WTC11 (cell line): ENCODE data around the gene C17orf114.

Experiments used
- ATAC-seq: fragments of 200-7000 bp; cut with Tn5 transposase; 2 replicates; pipeline ENCODE4 v1.10.0; 2021; ENCODE audit warnings: mild to moderate bottlenecking, moderate library complexity
- CTCF ChIA-PET: fragments of 300-600 bp; sonication (Branson Sonifier 250); formaldehyde crosslinking; loops from one replicate; lab custom pipeline; 2021; ENCODE audit warnings: antibody characterized with exemption; lab: Charles Lee
- POLR2A ChIA-PET: fragments of 350-600 bp; sonication (Branson Sonifier 250); formaldehyde crosslinking; loops from one replicate; lab custom pipeline; 2021; ENCODE audit warnings: antibody characterized with exemption; lab: Charles Lee
- DNase-seq: peaks from one replicate; pipeline ENCODE4 v3.0.0; 2021; ENCODE audit warnings: low spot score
- H3K27ac Mint-ChIP-seq: 2 replicates; pipeline ENCODE4 v1.8.0; 2021; ENCODE audit warnings: mixed read lengths
- H3K27me3 Mint-ChIP-seq: 2 replicates; pipeline ENCODE4 v1.8.0; 2021; ENCODE audit warnings: low read depth, mild to moderate bottlenecking, moderate library complexity, mixed read lengths
- H3K36me3 Mint-ChIP-seq: 2 replicates; pipeline ENCODE4 v1.8.0; 2021; ENCODE audit warnings: mixed read lengths
- H3K4me1 Mint-ChIP-seq: 2 replicates; pipeline ENCODE4 v1.8.0; 2022; ENCODE audit warnings: mixed read lengths
- H3K4me3 Mint-ChIP-seq: 2 replicates; pipeline ENCODE4 v1.8.0; 2021; ENCODE audit warnings: mild to moderate bottlenecking, moderate library complexity, mixed read lengths
- H3K9me3 Mint-ChIP-seq: 2 replicates; pipeline ENCODE4 v1.8.0; 2021; ENCODE audit warnings: mixed read lengths
- ATF2 ChIP-seq: sonication (generic); formaldehyde crosslinking; IDR thresholded peaks from 2 replicates; pipeline ENCODE4 v1.8.1; 2022; ENCODE audit warnings: low read depth, missing genetic modification reagents, borderline replicate concordance
- ATF6 ChIP-seq: sonication (generic); formaldehyde crosslinking; IDR thresholded peaks from 2 replicates; pipeline ENCODE4 v1.8.1; 2023; ENCODE audit warnings: mild to moderate bottlenecking, missing genetic modification reagents
- CDX4 ChIP-seq: fragments of 250-450 bp; sonication (Bioruptor Pico); IDR thresholded peaks from 2 replicates; pipeline ENCODE4 v1.9.0; 2021; ENCODE audit warnings: moderate library complexity, mild to moderate bottlenecking, inconsistent platforms, borderline replicate concordance
- CTCF ChIP-seq: fragments of 200-600 bp; IDR thresholded peaks from 2 replicates; pipeline ENCODE4 v1.8.0; 2022; ENCODE audit warnings: antibody characterized with exemption
- E2F5 ChIP-seq: sonication (generic); formaldehyde crosslinking; IDR thresholded peaks from 2 replicates; pipeline ENCODE4 v1.8.1; 2022; ENCODE audit warnings: mild to moderate bottlenecking, moderate library complexity, missing genetic modification reagents
- ELF4 ChIP-seq: sonication (generic); formaldehyde crosslinking; IDR thresholded peaks from 2 replicates; pipeline ENCODE4 v1.8.1; 2022; ENCODE audit warnings: low read depth, mild to moderate bottlenecking, moderate library complexity, missing genetic modification reagents
- GRHL2 ChIP-seq: fragments of 250-450 bp; sonication (Bioruptor Pico); IDR thresholded peaks from 2 replicates; pipeline ENCODE4 v1.8.0; 2022; ENCODE audit warnings: mild to moderate bottlenecking, moderate library complexity; ENCODE audit not compliant: insufficient replicate concordance, severe bottlenecking
- HMGXB4 ChIP-seq: sonication (generic); formaldehyde crosslinking; IDR thresholded peaks from 2 replicates; pipeline ENCODE4 v1.8.1; 2023; ENCODE audit warnings: mild to moderate bottlenecking, moderate library complexity, missing genetic modification reagents
- KAT7 ChIP-seq: sonication (generic); formaldehyde crosslinking; IDR thresholded peaks from 2 replicates; pipeline ENCODE4 v1.8.1; 2023; ENCODE audit warnings: missing genetic modification reagents, mild to moderate bottlenecking, borderline replicate concordance
- MLX ChIP-seq: sonication (generic); formaldehyde crosslinking; IDR thresholded peaks from 2 replicates; pipeline ENCODE4 v1.8.1; 2023; ENCODE audit warnings: mild to moderate bottlenecking, missing genetic modification reagents, moderate library complexity
- PREB ChIP-seq: sonication (generic); formaldehyde crosslinking; IDR thresholded peaks from 2 replicates; pipeline ENCODE4 v1.8.1; 2022; ENCODE audit warnings: mild to moderate bottlenecking, missing genetic modification reagents, moderate library complexity, borderline replicate concordance
- PRRX2 ChIP-seq: fragments of 250-450 bp; sonication (Bioruptor Pico); IDR thresholded peaks from 2 replicates; pipeline ENCODE4 v1.8.0; 2021; ENCODE audit warnings: mild to moderate bottlenecking
- RELA ChIP-seq: sonication (generic); formaldehyde crosslinking; IDR thresholded peaks from 2 replicates; pipeline ENCODE4 v1.8.1; 2022; ENCODE audit warnings: missing genetic modification reagents, mild to moderate bottlenecking, borderline replicate concordance
- SMAD3 ChIP-seq: sonication (generic); formaldehyde crosslinking; IDR thresholded peaks from 2 replicates; pipeline ENCODE4 v1.8.0; 2022; ENCODE audit warnings: missing genetic modification reagents, mild to moderate bottlenecking, borderline replicate concordance
- ZNF317 ChIP-seq: sonication (generic); formaldehyde crosslinking; IDR thresholded peaks from 2 replicates; pipeline ENCODE4 v1.8.1; 2023; ENCODE audit warnings: low read depth, mild to moderate bottlenecking, moderate library complexity, missing genetic modification reagents, borderline replicate concordance
- ZNF423 ChIP-seq: fragments of 250-450 bp; sonication (Bioruptor Pico); IDR thresholded peaks from 2 replicates; pipeline ENCODE4 v2.1.2; 2022; ENCODE audit warnings: mild to moderate bottlenecking, moderate library complexity
- ZNF671 ChIP-seq: fragments of 250-450 bp; sonication (Bioruptor Pico); IDR thresholded peaks from 2 replicates; pipeline ENCODE4 v1.8.0; 2021; ENCODE audit warnings: mild to moderate bottlenecking

The C17orf114 gene

GRCh38 chr17:4849011-4849536 lies 46.9 kb upstream of the C17orf114 start:
- no peaks in the 10 kb centered on the region for H3K27me3 Mint-ChIP-seq
- H3K36me3 Mint-ChIP-seq = no peaks in the 10 kb centered on the region
- TF ChIP-seq SMAD3 (CRISPR knock-in tag) (no peak), PREB (no peak), PRRX2 (CRISPR knock-in tag) (no peak), E2F5 (CRISPR knock-in tag) (no peak), ZNF671 (no peak), ELF4 (CRISPR knock-in tag) (no peak), CDX4 (CRISPR knock-in tag) (no peak), ATF6 (CRISPR knock-in tag) (no peak), GRHL2 (CRISPR knock-in tag) (no peak), RELA (CRISPR knock-in tag) (no peak), ZNF317 (CRISPR knock-in tag) (no peak), ZNF423 (CRISPR knock-in tag) (no peak), MLX (no peak), HMGXB4 (CRISPR knock-in tag) (no peak), ATF2 (CRISPR knock-in tag) (no peak), KAT7 (no peak), CTCF (no peak)
- H3K4me1 Mint-ChIP-seq = peaks cover 62% of the 10 kb centered on the region
- CTCF ChIA-PET = interaction anchor here (1.1 to 2.9 kb wide), 3 partner anchors 9 to 132 kb away, joined by 4 to 11 read pairs (median 4); no protein-coding TSS in a partner anchor
- no peak for DNase-seq
- peak; percentile 69 for ATAC-seq
- POLR2A ChIA-PET = no interaction called here
- no peaks in the 10 kb centered on the region for H3K9me3 Mint-ChIP-seq
- H3K4me3 Mint-ChIP-seq = 0 out of 2 replicates have a peak overlapping the region, but pooled peaks have one; percentile 10
- H3K27ac Mint-ChIP-seq = peak overlapping the region; percentile 87
